ENCODE results near the gene GEMIN7. TPM values are rescaled to one million over a fixed set of nuclear protein-coding genes. Genes with fewer than 3 reads are reported as not detected.
A peak's percentile ranks its signal among the peaks of the same experiment; 100 is the strongest.

GEMIN7 gene
- polyA plus RNA-seq, 2 of the 4 experiments (the other 2 are of a cell fraction) = 42.2 to 86.0 TPM

- POLR2A ChIA-PET = no interaction called here
- TF ChIP-seq, protein P1, sequence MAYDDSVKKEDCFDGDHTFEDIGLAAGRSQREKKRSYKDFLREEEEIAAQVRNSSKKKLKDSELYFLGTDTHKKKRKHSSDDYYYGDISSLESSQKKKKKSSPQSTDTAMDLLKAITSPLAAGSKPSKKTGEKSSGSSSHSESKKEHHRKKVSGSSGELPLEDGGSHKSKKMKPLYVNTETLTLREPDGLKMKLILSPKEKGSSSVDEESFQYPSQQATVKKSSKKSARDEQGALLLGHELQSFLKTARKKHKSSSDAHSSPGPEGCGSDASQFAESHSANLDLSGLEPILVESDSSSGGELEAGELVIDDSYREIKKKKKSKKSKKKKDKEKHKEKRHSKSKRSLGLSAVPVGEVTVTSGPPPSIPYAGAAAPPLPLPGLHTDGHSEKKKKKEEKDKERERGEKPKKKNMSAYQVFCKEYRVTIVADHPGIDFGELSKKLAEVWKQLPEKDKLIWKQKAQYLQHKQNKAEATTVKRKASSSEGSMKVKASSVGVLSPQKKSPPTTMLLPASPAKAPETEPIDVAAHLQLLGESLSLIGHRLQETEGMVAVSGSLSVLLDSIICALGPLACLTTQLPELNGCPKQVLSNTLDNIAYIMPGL (CRISPR knock-in tag; IDR thresholded peaks at IDR 0.05; ENCODE audit: borderline replicate concordance) = no peak
- TF ChIP-seq FOSL2 (IDR thresholded peaks at IDR 0.05) = no peak
- TF ChIP-seq FOSL2 (CRISPR knock-in tag; IDR thresholded peaks at IDR 0.05) = peak; percentile 28; the same call in 1 of the 2 replicates
- Histone ChIP-seq H3K9me3 (no peaks in the 10 kb centered on the region), H3K4me2 (peak overlapping the region; percentile 75), H3K4me1 (peaks cover 60% of the 10 kb centered on the region), H3K27ac (peak overlapping the region; percentile 78 to 92), H3K4me3 (no peak overlapping the region)
- FAIRE-seq = no peak
- WGBS (ENCODE audit: missing lambda C conversion rate) = 88% methylated on average over 25 of the region's 25 CpGs
- DNase-seq (ENCODE audit: low read depth in 1 of 2, low spot score in 1 of 2) = no peak
- CTCF ChIA-PET = interaction anchor here (0.6 to 4.9 kb wide), 10 partner anchors 7 to 147 kb away, joined by 3 to 46 read pairs (median 6); partner anchors contain the start of gene PPP1R37
- ATAC-seq = no peak
These were observed 20.6 kb downstream of the GEMIN7 start for GRCh38 chr19:45099467-45100191.

DNA sequence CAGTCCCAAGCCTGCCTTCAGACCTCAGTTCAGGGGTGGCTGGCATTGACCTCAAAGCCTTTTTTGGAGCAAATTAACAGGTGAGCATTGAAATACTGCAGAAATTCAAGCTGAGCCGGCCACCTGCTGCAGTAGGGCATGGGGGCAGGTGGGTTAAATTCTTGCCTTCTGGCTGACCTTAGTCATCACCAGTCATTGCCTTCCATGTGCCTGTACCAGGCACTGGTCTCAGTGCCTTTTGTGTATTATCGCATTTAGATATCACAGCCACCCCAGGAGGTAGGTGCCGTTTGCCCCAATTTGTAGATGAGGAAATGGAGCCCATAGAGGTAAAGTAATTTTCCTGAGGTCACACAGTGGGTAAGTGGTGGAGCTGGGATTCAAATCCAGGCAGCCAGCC lies 21.1 kb downstream of the GEMIN7 start:
- CTCF ChIA-PET = interaction anchor here (0.6 to 4.9 kb wide), 9 partner anchors 8 to 148 kb away, joined by 3 to 46 read pairs (median 3); partner anchors contain the start of gene PPP1R37
- no peak for DNase-seq (ENCODE audit: low read depth in 1 of 2, low spot score in 1 of 2)
- TF ChIP-seq, protein P2, sequence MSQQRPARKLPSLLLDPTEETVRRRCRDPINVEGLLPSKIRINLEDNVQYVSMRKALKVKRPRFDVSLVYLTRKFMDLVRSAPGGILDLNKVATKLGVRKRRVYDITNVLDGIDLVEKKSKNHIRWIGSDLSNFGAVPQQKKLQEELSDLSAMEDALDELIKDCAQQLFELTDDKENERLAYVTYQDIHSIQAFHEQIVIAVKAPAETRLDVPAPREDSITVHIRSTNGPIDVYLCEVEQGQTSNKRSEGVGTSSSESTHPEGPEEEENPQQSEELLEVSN (IDR thresholded peaks at IDR 0.05; ENCODE audit: borderline replicate concordance, low read depth) = no peak
- TF ChIP-seq, protein P1 (CRISPR knock-in tag; IDR thresholded peaks at IDR 0.05; ENCODE audit: borderline replicate concordance) = no peak
- no peak for TF ChIP-seq CBX8 (IDR thresholded peaks at IDR 0.05)
- TF ChIP-seq SMC3 (IDR thresholded peaks at IDR 0.05) = no peak
- no peak for TF ChIP-seq CHD4 (IDR thresholded peaks at IDR 0.05; ENCODE audit: borderline replicate concordance)
- no peak for TF ChIP-seq KDM5A (IDR thresholded peaks at IDR 0.05)
- no peak for TF ChIP-seq ELK1 (IDR thresholded peaks at IDR 0.05; ENCODE audit: low read depth, low read length)
- TF ChIP-seq REST (IDR thresholded peaks at IDR 0.05) = no peak
- TF ChIP-seq HEYL (CRISPR knock-in tag; IDR thresholded peaks at IDR 0.05) = no peak
- TF ChIP-seq PHF8 (IDR thresholded peaks at IDR 0.05; ENCODE audit: borderline replicate concordance, low read depth) = no peak
- TF ChIP-seq ZFP36 (IDR thresholded peaks at IDR 0.05; ENCODE audit: borderline replicate concordance, partially characterized antibody) = no peak
- ATAC-seq = no peak
- H3K4me3 ChIP-seq = no peak overlapping the region
- no peaks in the 10 kb centered on the region for H3K9me3 ChIP-seq
- no peak for FAIRE-seq
- no peak overlapping the region for H3K4me2 ChIP-seq
- H3K27ac ChIP-seq = peak overlapping the region in 1 of 2 experiments; percentile 92; a peak in 2 of 6 replicates
- peaks cover 54% of the 10 kb centered on the region for H3K4me1 ChIP-seq
- WGBS (ENCODE audit: missing lambda C conversion rate) = 82% methylated on average over 3 of the region's 3 CpGs
- POLR2A ChIA-PET = interaction anchor here (1.2 kb wide), 1 partner anchor 9 kb away, joined by 4 read pairs; no protein-coding TSS in a partner anchor

All from A549 (cell line).